CD4-positive, alpha-beta T cell treated with Interferon alpha-2 for 1 hour (primary cell): ENCODE data around the gene SLC35B1.
A peak's percentile ranks its signal among the peaks of the same experiment; 100 is the strongest.

Experiments used
- DNase-seq, 2 donors: peaks; one replicate each; pipeline ENCODE4 v3.0.0-alpha.2; 2020 to 2022

Gene SLC35B1

GRCh38 chr17:49707608-49708514, at the start of gene SLC35B1:
TSS of gene SLC35B1 (minus strand) at chr17:49707964. CDS start at chr17:49707833, 131 bp downstream.
- peak; percentile 98 to 99 for DNase-seq

DNA sequence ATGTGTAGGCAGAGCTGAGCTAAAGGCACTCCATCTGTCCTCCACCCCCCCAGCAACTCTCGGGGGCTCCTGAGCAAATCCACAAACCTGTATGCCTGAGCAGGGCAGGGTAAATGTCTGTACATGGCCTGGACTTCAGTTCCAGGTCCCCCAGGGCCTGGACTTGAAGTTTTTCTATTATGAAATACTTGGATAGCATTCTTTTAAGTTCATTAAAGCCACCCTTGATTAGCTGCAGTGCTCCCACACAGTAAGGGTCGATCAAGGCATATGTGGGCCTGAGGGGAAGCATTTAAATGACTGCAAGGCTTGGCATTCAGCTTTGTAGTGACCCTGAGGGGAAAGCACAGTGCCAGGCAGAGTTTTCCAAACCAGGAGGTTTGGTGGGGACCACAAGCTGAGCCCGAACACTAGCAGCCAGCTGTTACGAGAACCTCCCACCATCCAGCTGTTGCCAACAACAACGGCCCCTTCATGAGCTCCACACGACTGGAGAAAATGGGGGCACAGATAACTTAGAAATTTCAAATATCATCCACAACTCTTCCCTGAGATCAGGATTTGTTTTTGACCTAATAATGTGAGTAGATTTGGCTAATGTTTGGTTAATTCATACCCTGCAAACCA, 49.5 kb upstream of the SLC35B1 start:
- DNase-seq = no peak

DNA sequence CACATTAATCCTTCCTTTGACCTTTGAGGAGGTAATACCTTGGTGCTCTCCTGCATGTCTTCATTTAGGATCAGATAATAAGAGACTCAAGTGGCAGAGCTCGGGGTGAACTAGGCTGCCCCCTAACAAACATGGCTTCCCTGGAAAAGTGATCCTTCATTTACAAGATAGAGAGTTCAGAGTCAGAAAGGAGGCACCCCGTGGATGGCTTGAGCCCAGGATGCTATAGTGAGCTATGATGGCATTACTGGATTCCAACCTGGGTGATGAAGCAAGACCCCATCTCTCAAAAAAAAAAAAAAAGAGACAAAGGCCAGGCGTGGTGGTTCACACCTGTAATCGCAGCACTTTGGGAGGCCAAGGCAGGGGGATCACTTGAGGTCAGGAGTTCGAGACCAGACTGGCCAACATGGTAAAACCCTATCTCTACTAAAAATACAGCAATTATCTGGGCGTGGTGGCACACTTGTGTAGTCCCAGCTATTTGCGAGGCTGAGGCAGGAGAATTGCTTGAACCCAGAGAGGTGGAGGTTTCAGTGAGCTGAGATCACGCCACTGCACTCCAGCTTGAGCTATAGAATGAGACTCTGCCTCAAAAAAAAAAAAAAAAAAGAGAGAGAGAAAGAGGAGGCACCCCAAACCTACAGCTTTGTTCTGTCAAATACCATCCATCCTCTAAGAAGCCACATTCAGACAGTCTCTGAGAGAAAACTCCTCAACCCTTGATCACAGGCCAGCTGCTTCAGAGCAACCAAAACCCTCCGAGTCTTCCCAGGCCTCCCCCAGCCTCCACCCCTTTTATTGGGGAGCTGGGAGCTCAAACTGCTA, 48.8 kb upstream of the SLC35B1 start:
- no peak for DNase-seq

- DNase-seq = no peak
Measured at GRCh38 chr17:49755663-49756283, 48.0 kb upstream of the SLC35B1 start.

DNA sequence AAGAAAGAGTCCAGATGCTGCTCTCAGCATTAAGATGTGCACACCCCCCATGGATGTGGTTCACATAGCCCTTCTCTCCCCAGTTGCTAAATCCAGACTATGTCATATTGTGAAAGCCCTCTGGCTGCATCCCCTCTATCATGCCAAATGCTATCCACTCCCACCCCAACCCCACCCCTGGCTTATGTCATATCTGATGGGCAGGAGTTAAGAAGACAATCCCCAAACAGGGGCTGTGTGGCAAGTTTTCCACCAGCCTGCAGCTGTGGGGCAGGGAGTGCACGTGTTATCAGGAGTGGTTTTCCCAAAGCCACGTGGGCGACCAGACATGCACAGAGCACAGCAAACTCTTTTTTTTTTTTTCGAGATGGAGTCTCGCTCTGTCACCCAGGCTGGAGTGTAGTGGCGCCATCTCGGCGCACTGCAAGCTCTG, 46.2 kb upstream of the SLC35B1 start:
- DNase-seq = no peak

GRCh38 chr17:49752508-49752907, 44.7 kb upstream of the SLC35B1 start:
- DNase-seq = no peak

GRCh38 chr17:49749730-49750129, 42.0 kb upstream of the SLC35B1 start:
- DNase-seq = no peak

DNA sequence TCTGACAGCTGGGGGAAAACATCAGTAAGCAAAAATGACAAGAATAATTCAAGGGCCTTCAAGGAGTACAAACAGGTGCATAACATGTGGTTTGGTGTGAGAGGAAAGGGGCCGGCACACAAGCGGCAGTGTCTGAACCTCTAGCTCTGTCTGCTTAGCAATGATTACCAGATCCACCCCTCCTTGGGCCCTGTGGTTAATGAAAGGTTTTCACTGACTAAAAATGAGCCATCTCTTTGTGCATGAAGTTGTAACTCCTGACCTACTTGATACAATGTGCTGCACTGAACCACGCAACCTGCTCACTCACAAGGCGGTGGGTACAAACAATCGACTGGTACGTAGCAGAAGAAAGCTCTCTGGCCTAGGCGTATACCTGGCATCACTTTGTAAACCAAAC, 41.0 kb upstream of the SLC35B1 start:
- DNase-seq = peak; percentile 57 to 77

DNA sequence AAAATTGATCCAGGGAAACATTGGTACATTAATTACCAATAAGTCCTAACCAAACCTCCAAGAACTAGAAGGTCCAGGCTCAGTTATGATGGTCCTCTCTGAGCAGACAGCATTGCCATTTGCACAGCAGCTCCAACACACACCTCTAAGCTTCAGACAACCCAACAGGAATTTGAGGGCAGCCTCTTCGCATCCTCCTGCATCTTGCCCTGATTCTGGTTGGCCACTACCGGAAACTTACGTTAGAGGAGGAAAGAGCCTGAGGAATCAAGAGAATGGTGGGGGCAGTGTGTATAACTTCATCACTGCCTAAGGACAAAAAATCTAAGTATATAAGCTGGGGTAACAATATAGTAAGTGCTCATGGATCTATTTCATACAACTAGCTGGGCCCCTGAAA, 40.5 kb upstream of the SLC35B1 start:
- peak in 1 of 2 donors; percentile 57 for DNase-seq

DNA sequence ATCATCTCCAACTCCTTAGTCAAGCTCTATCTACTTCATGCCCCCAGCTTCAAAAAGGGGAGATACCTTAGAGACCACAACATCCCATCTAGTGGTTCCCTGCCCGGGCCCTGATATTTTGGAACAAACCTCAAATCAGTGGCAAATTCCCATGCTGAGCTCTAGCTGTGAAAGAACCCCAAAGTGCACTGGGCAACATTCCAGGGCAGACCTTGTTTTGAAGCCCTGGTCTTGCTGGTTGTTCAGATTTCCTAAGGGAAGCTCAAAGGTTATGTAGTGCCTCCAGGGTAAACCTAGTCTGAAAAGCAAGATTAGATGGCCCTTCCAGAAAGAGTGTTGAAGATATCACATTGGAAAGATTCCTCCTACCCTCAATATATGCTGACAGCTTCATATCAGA, 39.9 kb upstream of the SLC35B1 start:
- no peak for DNase-seq

GRCh38 chr17:49746791-49747490, 39.2 kb upstream of the SLC35B1 start:
- peak; percentile 39 to 72 for DNase-seq

- no peak for DNase-seq
Measured at GRCh38 chr17:49745175-49746139, 37.7 kb upstream of the SLC35B1 start.

GRCh38 chr17:49742166-49742638, 34.4 kb upstream of the SLC35B1 start:
- peak in 1 of 2 donors; percentile 59 for DNase-seq

GRCh38 chr17:49741692-49742076, 33.9 kb upstream of the SLC35B1 start:
- no peak for DNase-seq

GRCh38 chr17:49741009-49741691, 33.4 kb upstream of the SLC35B1 start:
- peak in 1 of 2 donors; percentile 37 for DNase-seq

- DNase-seq = peak; percentile 97 to 98
Measured at GRCh38 chr17:49739641-49740271, 32.0 kb upstream of the SLC35B1 start.

- DNase-seq = peak in 1 of 2 donors; percentile 50
Measured at GRCh38 chr17:49738456-49739163, 30.8 kb upstream of the SLC35B1 start.
